Gastrocnemius medialis (tissue), 4 donors: ENCODE measurements around the gene XPNPEP1. TPM values are rescaled to one million over a fixed set of nuclear protein-coding genes. Genes with fewer than 3 reads are reported as not detected.

ENCODE experiments used
- ATAC-seq, 2 donors: fragments of 150-250 bp; one replicate each; pipeline ENCODE4 v1.9.1; 2016
- DNase-seq, 2 donors: peaks; one replicate each; pipeline ENCODE4 v3.0.0-alpha.2; 2019
- H3K27ac ChIP-seq, 4 donors: fragments of 200-600 bp; sonication (generic); 1 replicate in 1 of 4; 2 replicates in 3 of 4; pipeline ENCODE4 v1.5.1; 2016 to 2018; ENCODE audit warnings: mild to moderate bottlenecking in 2 of 4, moderate library complexity in 1 of 4
- H3K27me3 ChIP-seq, 3 donors: fragments of 200-600 bp; sonication (generic) in 2 of 3; 1 replicate in 1 of 3; 2 replicates in 2 of 3; pipeline versions ENCODE4 v1.5.1 to v1.6.0; 2016 to 2019; ENCODE audit warnings: mild to moderate bottlenecking in 1 of 3, moderate library complexity in 1 of 3
- H3K36me3 ChIP-seq, 2 donors: fragments of 200-600 bp; sonication (generic) in 1 of 2; one replicate each; pipeline ENCODE4 v1.5.1; 2017 to 2018
- H3K4me1 ChIP-seq, 2 donors: fragments of 200-600 bp; sonication (generic) in 1 of 2; one replicate each; pipeline ENCODE4 v1.5.1; 2016 to 2017; ENCODE audit warnings: mild to moderate bottlenecking in 2 of 2
- H3K4me3 ChIP-seq, 4 donors: fragments of 200-600 bp; sonication (generic) in 3 of 4; 1 replicate in 1 of 4; 2 replicates in 3 of 4; pipeline ENCODE4 v1.5.1; 2016 to 2019; ENCODE audit warnings: mild to moderate bottlenecking in 2 of 4
- H3K9me3 ChIP-seq, 3 donors: fragments of 200-600 bp; sonication (generic) in 2 of 3; 1 replicate in 1 of 3; 2 replicates in 2 of 3; pipeline ENCODE4 v1.5.1; 2016 to 2019
- POLR2A ChIP-seq, 2 donors: fragments of 450-650 bp; IDR thresholded peaks; one replicate each; pipeline ENCODE4 v1.6.1; 2017; ENCODE audit warnings: antibody characterized with exemption in 2 of 2, mild to moderate bottlenecking in 2 of 2, moderate library complexity in 2 of 2
- in situ Hi-C, 4 donors: fragments of 200-750 bp; cut with MboI; loops; one replicate each; pipeline versions ENCODE4 v1.15.0 to v1.8.0; 2017; ENCODE audit warnings: low sequenced_read_pairs in 4 of 4
- intact Hi-C: fragments of 100-400 bp; cut with DNase I; formaldehyde crosslinking; loops from one replicate; pipeline ENCODE4 v1.15.1; 2023; ENCODE audit warnings: low total_unique reads
- total RNA-seq, 4 donors: library from RNA; depleted of rRNA; stranded (reverse); fragments of >200 nt; gene quantifications; one replicate each; pipeline versions ENCODE4 v1.1.0 to v1.2.3, GENCODE V29; 2016
- TF ChIP-seq, protein P1 (sequence below), 5 experiments: fragments of 450-650 bp in 3 of 5; fragments of 200-600 bp in 2 of 5; sonication (generic) in 2 of 5; IDR thresholded peaks in 4 of 5; conservative IDR thresholded peaks in 1 of 5; 1 replicate in 4 of 5; 2 replicates in 1 of 5; pipeline ENCODE4 v1.5.1; 2016 to 2019; ENCODE audit warnings: antibody characterized with exemption in 5 of 5, mild to moderate bottlenecking in 3 of 5, moderate library complexity in 3 of 5

Gene XPNPEP1
- total RNA-seq, 4 donors from 2014 or later: 39.9 to 72.3 (median 64.0) TPM

DNA sequence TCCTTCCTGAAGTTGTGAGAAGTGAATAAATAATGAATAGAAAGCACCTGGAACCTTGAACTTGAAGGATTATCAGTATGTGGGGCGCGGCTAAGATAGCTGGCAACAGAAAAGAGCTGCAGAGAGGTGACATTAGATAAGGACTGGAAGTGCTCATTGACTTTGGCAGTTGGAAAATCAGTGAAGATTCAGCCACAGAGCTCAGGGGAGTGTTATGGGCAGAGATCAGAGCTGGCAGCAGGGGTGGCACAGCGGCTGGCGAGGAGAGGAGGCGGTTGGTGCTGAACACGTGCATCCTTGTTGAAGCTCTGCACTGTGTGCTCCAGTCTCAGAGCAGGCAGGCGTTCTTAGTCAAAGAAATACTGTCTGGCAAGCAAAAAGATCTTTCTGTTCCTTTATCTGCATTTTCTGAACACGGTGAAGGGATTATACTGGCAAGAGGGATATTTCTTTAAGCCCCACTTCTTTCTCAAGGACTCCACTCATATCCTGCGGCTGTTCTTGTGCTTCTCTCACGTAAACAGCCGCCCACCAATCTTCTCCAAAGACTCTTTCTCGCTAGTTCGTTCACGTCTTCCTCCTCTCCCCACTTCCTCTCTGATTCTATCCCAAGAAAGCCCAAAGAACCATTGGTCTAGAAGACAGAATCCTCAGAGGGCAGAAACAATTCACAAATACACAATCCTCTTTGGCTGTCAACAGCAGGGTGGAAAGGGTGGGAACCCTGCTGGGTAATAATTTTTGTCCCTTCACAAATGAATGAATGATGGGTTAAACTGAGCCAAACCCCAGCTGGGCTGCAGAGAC lies 45.8 kb upstream of the XPNPEP1 start:
- Histone ChIP-seq H3K4me3 (no peak overlapping the region), H3K27me3 (no peaks in the 10 kb centered on the region), H3K36me3 (no peaks in the 10 kb centered on the region), H3K4me1 (no peaks in the 10 kb centered on the region), H3K27ac (no peak overlapping the region), H3K9me3 (no peaks in the 10 kb centered on the region)
- no peak for TF ChIP-seq POLR2A (IDR thresholded peaks at IDR 0.05)
- TF ChIP-seq, protein P1, sequence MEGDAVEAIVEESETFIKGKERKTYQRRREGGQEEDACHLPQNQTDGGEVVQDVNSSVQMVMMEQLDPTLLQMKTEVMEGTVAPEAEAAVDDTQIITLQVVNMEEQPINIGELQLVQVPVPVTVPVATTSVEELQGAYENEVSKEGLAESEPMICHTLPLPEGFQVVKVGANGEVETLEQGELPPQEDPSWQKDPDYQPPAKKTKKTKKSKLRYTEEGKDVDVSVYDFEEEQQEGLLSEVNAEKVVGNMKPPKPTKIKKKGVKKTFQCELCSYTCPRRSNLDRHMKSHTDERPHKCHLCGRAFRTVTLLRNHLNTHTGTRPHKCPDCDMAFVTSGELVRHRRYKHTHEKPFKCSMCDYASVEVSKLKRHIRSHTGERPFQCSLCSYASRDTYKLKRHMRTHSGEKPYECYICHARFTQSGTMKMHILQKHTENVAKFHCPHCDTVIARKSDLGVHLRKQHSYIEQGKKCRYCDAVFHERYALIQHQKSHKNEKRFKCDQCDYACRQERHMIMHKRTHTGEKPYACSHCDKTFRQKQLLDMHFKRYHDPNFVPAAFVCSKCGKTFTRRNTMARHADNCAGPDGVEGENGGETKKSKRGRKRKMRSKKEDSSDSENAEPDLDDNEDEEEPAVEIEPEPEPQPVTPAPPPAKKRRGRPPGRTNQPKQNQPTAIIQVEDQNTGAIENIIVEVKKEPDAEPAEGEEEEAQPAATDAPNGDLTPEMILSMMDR (IDR thresholded peaks at IDR 0.05 in 4 of 5, conservative IDR thresholded peaks at IDR 0.05 in 1 of 5): no peak
- intact Hi-C loops: no loop called here
- no peak for ATAC-seq
- in situ Hi-C loops: no loop called here
- DNase-seq: no peak

DNA sequence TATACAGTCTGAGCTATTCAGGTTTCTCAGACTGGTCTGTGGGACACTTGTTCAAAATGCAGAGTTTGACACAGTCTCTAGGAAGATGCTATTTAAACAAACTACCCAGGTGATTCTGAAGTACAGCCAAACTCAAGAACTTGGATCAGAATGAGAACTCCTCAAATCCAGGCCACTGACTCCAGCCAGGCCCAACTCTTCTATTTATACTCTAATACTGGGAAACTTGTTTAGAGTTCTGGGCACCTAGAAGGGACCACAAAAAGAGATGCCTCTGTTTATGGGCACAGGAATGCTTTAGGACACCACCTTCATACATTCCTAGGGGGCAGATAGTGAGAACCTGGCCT lies 44.4 kb upstream of the XPNPEP1 start:
- Histone ChIP-seq H3K9me3 (no peaks in the 10 kb centered on the region), H3K4me1 (no peaks in the 10 kb centered on the region), H3K27ac (no peak overlapping the region), H3K4me3 (no peak overlapping the region), H3K27me3 (no peaks in the 10 kb centered on the region), H3K36me3 (no peaks in the 10 kb centered on the region)
- DNase-seq (no peak), ATAC-seq (no peak)
- TF ChIP-seq, protein P1 (IDR thresholded peaks at IDR 0.05 in 4 of 5, conservative IDR thresholded peaks at IDR 0.05 in 1 of 5): no peak
- no peak for TF ChIP-seq POLR2A (IDR thresholded peaks at IDR 0.05)
- intact Hi-C loops (no loop called here), in situ Hi-C loops (no loop called here)

DNA sequence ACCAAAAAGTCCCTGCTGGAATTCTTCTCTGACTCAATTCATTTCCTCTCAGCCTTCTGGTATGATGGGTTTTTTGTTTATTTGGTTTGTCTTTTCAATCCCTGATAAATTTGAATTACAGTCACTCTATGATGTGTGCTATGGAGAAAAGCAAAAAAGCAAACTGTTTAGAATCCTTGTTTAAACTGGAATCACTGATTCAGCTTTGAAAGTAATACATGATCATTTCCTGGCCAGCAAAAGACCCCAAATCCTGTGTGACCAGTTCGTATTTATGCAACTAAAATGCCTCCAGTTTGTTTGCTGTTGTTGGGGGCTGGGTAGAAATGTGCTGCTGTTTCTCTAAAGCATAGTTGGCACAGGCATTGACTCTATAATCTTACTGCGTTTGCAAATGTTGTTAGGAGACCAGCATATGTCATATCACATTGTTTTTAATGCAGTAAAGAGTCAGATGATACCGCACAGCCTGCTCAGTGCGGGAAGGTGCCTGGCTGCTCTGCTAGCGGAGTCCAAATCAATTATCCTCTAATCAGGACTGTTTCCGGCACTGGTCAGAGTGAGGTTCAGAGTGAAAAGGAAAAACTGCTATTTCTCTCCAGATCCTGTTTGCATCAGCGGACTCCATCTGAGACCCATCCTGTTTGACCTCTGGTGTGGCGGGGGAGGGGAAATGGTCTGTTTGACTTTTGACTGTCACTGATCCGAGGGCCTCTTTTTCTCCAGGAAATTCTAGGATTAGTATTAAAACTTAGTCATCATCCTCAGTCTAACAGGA lies 43.8 kb upstream of the XPNPEP1 start:
- H3K4me3 ChIP-seq: no peak overlapping the region
- H3K4me1 ChIP-seq: no peaks in the 10 kb centered on the region
- no peaks in the 10 kb centered on the region for H3K36me3 ChIP-seq
- H3K27me3 ChIP-seq: no peaks in the 10 kb centered on the region
- H3K9me3 ChIP-seq: no peaks in the 10 kb centered on the region
- intact Hi-C loops: no loop called here
- no peak for TF ChIP-seq POLR2A (IDR thresholded peaks at IDR 0.05)
- TF ChIP-seq, protein P1 (IDR thresholded peaks at IDR 0.05 in 4 of 5, conservative IDR thresholded peaks at IDR 0.05 in 1 of 5): no peak
- ATAC-seq (no peak), DNase-seq (no peak)
- in situ Hi-C loops: no loop called here
- no peak overlapping the region for H3K27ac ChIP-seq

DNA sequence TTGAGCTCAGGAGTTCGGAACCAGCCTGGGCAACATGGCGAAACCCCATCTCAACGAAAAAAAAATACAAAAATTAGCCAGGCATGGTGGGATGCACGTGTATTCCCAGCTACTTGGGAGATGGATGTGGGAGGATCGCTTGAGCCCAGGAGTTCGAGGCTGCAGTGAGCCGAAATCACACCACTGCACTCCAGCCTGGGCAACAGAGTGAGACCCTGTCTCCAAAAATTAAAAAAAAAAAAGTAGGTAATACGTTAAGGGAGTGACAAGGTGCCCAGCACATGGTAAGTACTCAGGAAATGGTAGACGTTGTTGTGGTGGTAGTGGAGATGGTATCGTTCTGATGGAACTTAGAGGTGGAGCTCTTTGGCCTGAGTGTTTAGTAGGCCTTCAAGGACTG lies 41.0 kb upstream of the XPNPEP1 start:
- no peaks in the 10 kb centered on the region for H3K4me1 ChIP-seq
- in situ Hi-C loops: no loop called here
- no peak for DNase-seq

More for the DNA sequence above, 41.0 kb upstream of the XPNPEP1 start:
- H3K27me3 ChIP-seq: no peaks in the 10 kb centered on the region
- no peak overlapping the region for H3K27ac ChIP-seq
- intact Hi-C loops: no loop called here
- H3K4me3 ChIP-seq: no peak overlapping the region
- TF ChIP-seq, protein P1 (IDR thresholded peaks at IDR 0.05 in 4 of 5, conservative IDR thresholded peaks at IDR 0.05 in 1 of 5): no peak
- TF ChIP-seq POLR2A (IDR thresholded peaks at IDR 0.05): no peak
- no peaks in the 10 kb centered on the region for H3K36me3 ChIP-seq
- H3K9me3 ChIP-seq: no peaks in the 10 kb centered on the region
- no peak for ATAC-seq
